ENCODE data around the gene PPOX. TPM values are rescaled to one million over a fixed set of nuclear protein-coding genes. Genes with fewer than 3 reads are reported as not detected.

The PPOX gene
- total RNA-seq, 1 experiment from 2014 or later, result 40.3 TPM

GRCh38 chr1:161185732-161186311, 19.6 kb downstream of the PPOX start:
- Histone ChIP-seq H3K27me3 (no peaks in the 10 kb centered on the region), H3K9me3 (no peaks in the 10 kb centered on the region), H3K36me3 (peaks cover 9% of the 10 kb centered on the region), H3K4me3 (no peak overlapping the region)
- DNase-seq, result no peak

- no peaks in the 10 kb centered on the region for H3K9me3 ChIP-seq
- peaks cover 24% of the 10 kb centered on the region for H3K36me3 ChIP-seq
- no peak for DNase-seq
- H3K4me3 ChIP-seq, result no peak overlapping the region
- no peaks in the 10 kb centered on the region for H3K27me3 ChIP-seq
Measured at GRCh38 chr1:161187311-161187710, 21.1 kb downstream of the PPOX start.

GRCh38 chr1:161188381-161188780, 22.2 kb downstream of the PPOX start:
- no peak overlapping the region for H3K4me3 ChIP-seq
- no peak for DNase-seq
- H3K9me3 ChIP-seq, result no peaks in the 10 kb centered on the region
- no peaks in the 10 kb centered on the region for H3K27me3 ChIP-seq
- peaks cover 33% of the 10 kb centered on the region for H3K36me3 ChIP-seq

- DNase-seq, result no peak
- no peak overlapping the region for H3K4me3 ChIP-seq
Measured at GRCh38 chr1:161189036-161189435, 22.8 kb downstream of the PPOX start.

GRCh38 chr1:161190962-161191521, 24.8 kb downstream of the PPOX start:
- peaks cover 52% of the 10 kb centered on the region for H3K36me3 ChIP-seq
- no peaks in the 10 kb centered on the region for H3K27me3 ChIP-seq
- DNase-seq, result no peak
- H3K9me3 ChIP-seq, result no peaks in the 10 kb centered on the region
- H3K4me3 ChIP-seq, result no peak overlapping the region

More at GRCh38 chr1:161189036-161189435, 22.8 kb downstream of the PPOX start:
- no peaks in the 10 kb centered on the region for H3K9me3 ChIP-seq
- H3K36me3 ChIP-seq, result peaks cover 35% of the 10 kb centered on the region
- no peaks in the 10 kb centered on the region for H3K27me3 ChIP-seq

GRCh38 chr1:161191971-161192370, 25.7 kb downstream of the PPOX start:
- H3K9me3 ChIP-seq, result no peaks in the 10 kb centered on the region
- DNase-seq, result no peak
- H3K36me3 ChIP-seq, result peaks cover 59% of the 10 kb centered on the region
- H3K27me3 ChIP-seq, result no peaks in the 10 kb centered on the region
- H3K4me3 ChIP-seq, result no peak overlapping the region

GRCh38 chr1:161192476-161193465, 26.5 kb downstream of the PPOX start:
- Histone ChIP-seq H3K9me3 (no peaks in the 10 kb centered on the region), H3K27me3 (no peaks in the 10 kb centered on the region), H3K36me3 (peaks cover 59% of the 10 kb centered on the region), H3K4me3 (no peak overlapping the region)
- DNase-seq, result peak; percentile 50

- Histone ChIP-seq H3K9me3 (no peaks in the 10 kb centered on the region), H3K27me3 (no peaks in the 10 kb centered on the region), H3K4me3 (no peak overlapping the region), H3K36me3 (peaks cover 59% of the 10 kb centered on the region)
- peak; percentile 23 for DNase-seq
Measured at GRCh38 chr1:161193561-161194235, 27.5 kb downstream of the PPOX start.

- no peak overlapping the region for H3K4me3 ChIP-seq
- H3K27me3 ChIP-seq, result no peaks in the 10 kb centered on the region
- H3K36me3 ChIP-seq, result peaks cover 53% of the 10 kb centered on the region
- no peak for DNase-seq
- no peaks in the 10 kb centered on the region for H3K9me3 ChIP-seq
Measured at GRCh38 chr1:161195171-161195570, 28.9 kb downstream of the PPOX start.

- Histone ChIP-seq H3K9me3 (no peaks in the 10 kb centered on the region), H3K36me3 (peaks cover 47% of the 10 kb centered on the region), H3K27me3 (no peaks in the 10 kb centered on the region), H3K4me3 (peak overlapping the region; percentile 54)
- no peak for DNase-seq
Measured at GRCh38 chr1:161196111-161196510, 29.9 kb downstream of the PPOX start.

GRCh38 chr1:161196521-161197451, 30.6 kb downstream of the PPOX start:
- no peaks in the 10 kb centered on the region for H3K27me3 ChIP-seq
- peak overlapping the region; percentile 54 for H3K4me3 ChIP-seq
- no peaks in the 10 kb centered on the region for H3K9me3 ChIP-seq
- H3K36me3 ChIP-seq, result peaks cover 40% of the 10 kb centered on the region
- peak; percentile 84 for DNase-seq

GRCh38 chr1:161197560-161198193, 31.5 kb downstream of the PPOX start:
- Histone ChIP-seq H3K27me3 (no peaks in the 10 kb centered on the region), H3K4me3 (peak overlapping the region; percentile 54), H3K9me3 (no peaks in the 10 kb centered on the region), H3K36me3 (peaks cover 32% of the 10 kb centered on the region)
- DNase-seq, result peak; percentile 6

- H3K9me3 ChIP-seq, result no peaks in the 10 kb centered on the region
- peak; percentile 88 for DNase-seq
- H3K27me3 ChIP-seq, result no peaks in the 10 kb centered on the region
- H3K36me3 ChIP-seq, result peaks cover 29% of the 10 kb centered on the region
- H3K4me3 ChIP-seq, result peak overlapping the region; percentile 54
Measured at GRCh38 chr1:161198194-161198896, 32.1 kb downstream of the PPOX start.

- Histone ChIP-seq H3K27me3 (no peaks in the 10 kb centered on the region), H3K36me3 (peaks cover 33% of the 10 kb centered on the region), H3K4me3 (peak within 1 kb of the TSS; percentile 54), H3K9me3 (no peaks in the 10 kb centered on the region)
- DNase-seq, result peak; percentile 94
Measured at GRCh38 chr1:161198897-161199431, 32.7 kb downstream of the PPOX start, which contains the start of gene ADAMTS4. Gene ADAMTS4, minus strand, starts transcription at chr1:161199054. Its CDS starts 427 bp downstream, at chr1:161198627.

Measured in MG63 (cell line).